Effector CD4-positive, alpha-beta T cell (primary cell): ENCODE results near the gene CPS1.

Source experiments
- DNase-seq: peaks from one replicate; pipeline ENCODE4 v3.0.0-alpha.2; 2020

The CPS1 gene

DNA sequence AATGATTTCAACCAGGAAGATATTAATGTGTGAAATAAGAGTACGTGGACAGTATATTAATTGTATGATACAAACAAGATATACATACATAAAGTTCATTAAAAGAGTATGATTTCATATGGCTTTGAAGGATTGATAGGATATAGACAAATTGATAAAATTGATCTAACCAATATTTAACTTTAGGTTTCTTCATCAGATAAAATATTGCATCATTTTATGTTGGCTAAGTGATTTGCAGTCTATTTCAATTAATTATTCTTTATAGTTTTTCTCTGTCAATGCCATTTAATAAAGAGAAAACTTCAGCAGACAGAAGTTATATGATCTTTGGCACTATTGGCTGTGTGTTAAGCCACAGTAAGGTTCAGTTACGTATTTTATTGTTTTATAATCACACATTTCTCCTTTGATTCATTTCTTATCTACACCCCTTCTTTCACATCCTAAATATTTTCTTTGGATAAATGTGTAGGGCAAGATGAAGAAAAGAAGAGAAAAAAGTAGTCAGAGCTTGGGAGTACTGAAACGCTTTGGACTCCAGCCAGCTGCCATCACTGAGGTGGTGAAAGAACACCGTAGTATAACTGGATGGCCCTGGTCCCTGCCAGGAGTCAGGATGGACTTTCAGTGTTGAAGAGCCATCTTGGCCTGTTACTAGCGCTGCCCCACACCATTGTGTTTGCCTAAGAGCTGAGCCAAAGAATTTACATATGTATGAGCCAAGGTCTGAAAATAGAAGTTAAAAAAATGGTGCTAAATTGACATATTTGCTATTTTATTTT, 9.8 kb upstream of the CPS1 start:
- no peak for DNase-seq

DNA sequence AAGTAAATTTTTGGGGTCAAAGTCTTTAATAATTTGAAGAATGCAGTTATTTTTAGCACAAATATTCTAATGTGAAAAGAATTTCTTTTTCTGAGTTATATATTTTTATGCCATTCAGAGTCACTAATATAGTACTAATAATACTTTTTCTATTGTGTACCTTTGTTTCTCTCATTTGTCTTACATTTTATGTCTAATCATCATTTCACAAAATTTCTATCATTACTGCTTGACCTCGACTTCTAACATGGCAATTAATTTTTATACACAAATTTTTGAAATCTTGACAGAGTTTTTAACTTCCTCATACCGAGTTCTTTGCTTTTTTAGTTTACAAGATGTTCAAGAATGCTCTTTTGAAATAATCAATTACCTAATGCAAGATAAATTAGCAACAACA, 8.4 kb upstream of the CPS1 start:
- no peak for DNase-seq

DNA sequence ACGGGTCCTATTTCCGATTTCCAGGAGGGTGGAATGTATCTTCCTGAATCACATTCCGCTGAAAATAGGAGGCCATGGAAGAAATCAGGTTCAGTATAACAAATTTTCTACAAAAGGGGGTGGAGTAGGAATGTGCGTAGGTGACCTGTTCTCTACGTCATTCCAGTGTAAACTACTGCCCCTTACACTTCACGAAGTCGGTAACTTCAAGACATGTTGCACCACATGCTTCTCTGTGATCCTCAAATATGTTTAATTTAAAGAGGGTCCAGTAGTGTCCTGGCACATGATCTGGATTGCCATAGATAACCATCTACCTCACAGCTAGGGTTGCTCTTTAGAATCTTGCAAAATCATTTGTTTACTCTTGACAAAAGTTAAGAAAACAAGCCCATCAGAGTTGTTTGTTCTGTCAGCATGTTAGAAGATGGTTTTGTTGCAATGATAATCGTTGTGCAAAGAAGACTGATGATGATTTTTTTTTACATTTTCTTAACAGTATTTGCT, 7.5 kb upstream of the CPS1 start:
- DNase-seq = no peak

DNA sequence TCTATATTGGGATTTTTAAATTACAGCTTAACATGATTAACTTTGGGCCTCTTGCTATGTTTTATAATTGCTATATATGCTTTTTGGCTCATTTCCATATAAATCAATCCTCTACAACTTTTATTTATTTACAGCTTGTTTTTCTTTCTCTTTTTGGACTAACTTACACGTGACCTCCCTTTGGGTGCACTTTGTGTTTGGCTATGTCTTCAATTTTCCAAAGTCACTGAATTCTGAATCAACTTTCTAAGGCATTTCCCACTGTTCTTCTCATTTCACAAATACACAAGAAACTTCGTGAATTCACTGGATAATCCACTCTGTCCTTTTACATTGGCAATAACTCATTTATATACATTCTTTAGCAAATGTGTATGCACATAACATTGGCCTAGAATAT, 5.4 kb upstream of the CPS1 start:
- DNase-seq = no peak

DNA sequence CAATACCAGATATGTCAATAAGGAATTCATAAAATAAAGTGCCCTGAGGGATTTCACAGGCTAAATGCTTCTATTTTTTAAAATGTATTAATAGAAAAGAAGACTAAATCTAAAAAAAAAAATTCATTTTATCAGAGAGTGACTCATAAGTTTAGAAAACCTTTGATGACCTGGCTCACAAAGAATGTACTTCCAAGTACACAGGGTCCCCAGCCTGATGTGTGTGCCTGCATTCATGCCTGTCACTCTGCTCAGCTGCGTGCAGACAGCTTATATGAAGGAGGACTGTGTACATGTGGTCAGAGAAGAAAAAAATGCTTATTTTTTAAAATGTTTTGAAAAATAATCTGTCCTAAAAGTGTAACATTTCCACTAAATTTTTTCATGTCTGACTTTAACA, 3.0 kb upstream of the CPS1 start:
- DNase-seq = no peak

DNA sequence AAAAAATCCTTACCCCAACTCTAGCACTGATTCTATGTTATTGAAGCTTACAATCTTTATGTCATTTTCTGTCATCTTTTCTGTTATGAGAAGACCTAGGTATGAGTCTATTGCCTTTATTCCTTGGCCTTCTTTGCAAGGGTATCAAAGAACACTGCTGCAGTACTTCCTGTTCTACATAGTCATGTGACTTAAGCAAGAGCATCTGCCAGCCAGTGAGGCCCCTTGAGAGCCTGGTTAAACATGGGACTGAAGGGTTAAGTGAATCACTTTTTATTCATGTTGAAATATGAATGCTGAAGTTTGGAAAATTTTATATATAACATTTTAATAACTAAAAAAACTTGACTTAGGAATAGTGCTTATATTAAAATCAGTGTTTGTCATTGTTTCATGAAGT, 844 bp upstream of the CPS1 start:
- no peak for DNase-seq

DNA sequence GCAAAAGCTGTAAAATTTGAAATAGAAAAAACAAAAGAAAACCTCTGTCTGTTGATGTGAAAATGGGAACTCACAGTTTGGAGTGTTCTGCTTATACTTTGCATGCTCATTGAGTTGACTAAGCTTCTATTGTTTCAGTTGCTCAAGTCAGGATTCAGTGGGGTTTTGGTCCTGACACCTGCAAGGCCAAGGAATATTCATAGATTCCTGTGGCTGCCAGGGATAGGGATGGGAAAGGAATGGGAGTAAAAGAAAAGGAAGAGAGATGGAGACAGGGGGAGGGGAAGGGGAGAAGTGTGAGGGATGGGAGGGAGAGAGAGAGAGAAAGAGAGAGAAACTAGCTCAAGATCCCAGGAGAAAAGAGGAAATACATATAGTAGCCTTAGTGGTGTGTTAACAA, 1.3 kb downstream of the CPS1 start:
- DNase-seq = no peak

DNA sequence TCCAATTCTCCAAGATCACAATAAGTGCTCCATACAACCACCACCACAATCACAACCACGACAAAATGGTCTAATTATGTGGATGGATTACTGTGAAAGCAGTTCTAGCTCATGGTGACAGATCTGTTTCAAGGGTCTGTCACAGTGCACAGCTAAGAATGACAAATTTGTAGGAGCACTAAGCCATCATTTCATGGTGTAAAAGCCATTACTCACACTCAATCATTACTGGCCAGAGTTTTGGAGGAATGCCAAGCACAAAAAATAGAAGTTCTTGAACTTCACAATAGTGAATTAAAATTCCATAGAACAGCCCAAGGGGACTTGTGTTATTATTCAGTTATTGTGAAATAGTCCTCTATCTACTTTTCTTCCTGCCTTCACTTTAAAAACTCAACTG, 2.3 kb downstream of the CPS1 start:
- DNase-seq = no peak

DNA sequence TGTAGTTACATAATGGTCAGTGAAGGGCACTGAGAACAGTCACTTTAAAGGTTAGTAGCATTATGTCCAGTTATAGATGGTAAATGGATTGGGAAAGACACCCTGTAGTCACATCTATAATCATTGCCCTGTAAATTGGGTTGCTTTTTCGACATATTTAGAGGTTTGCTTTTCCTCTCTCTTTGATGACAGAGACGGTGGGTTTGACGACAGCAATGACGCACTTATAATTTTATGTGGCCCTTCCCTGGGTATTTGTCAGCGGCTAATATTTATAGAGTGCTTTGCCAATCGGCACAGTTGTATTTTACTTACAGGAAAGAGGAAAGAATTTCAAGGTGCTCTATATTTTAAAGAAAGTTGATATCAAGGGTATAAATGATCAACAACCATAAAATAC, 2.8 kb downstream of the CPS1 start:
- DNase-seq = no peak

DNA sequence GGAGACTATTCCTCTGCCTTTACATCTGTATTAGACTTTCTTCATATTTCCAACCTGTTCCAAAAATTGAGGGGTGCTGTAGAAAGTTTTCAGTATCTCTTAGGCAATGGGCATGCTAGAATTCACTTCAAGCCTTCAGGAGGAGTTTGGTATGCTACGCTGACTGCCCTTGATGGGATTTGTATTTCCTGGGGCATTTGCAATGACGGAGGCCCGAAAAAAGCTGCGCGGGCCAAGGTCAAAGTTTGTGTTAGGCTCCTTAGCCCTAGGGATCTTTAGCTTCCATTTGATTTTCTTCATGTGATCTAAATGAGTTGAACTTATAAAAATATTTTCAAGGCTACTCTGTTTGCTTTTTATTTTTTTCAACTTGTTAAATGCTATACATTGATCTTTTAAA, 5.1 kb downstream of the CPS1 start:
- no peak for DNase-seq

DNA sequence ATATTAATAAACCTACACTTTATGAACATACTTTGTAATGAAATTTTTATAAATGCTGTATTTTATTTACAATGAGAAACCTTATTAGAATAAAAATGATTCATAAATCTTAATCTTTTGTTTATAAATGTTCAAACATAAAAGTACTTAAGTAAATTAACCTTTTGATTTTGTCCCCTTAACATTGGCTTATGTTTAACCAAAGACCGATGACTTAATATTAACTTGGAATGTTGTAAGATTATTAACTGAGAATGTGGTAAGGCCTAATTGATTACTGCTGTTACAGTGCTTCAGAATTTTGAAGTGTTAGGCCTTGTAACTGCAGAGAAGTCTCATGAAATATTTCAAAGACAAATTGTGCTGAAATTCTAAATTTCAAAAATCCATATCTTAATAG, 5.7 kb downstream of the CPS1 start:
- no peak for DNase-seq

DNA sequence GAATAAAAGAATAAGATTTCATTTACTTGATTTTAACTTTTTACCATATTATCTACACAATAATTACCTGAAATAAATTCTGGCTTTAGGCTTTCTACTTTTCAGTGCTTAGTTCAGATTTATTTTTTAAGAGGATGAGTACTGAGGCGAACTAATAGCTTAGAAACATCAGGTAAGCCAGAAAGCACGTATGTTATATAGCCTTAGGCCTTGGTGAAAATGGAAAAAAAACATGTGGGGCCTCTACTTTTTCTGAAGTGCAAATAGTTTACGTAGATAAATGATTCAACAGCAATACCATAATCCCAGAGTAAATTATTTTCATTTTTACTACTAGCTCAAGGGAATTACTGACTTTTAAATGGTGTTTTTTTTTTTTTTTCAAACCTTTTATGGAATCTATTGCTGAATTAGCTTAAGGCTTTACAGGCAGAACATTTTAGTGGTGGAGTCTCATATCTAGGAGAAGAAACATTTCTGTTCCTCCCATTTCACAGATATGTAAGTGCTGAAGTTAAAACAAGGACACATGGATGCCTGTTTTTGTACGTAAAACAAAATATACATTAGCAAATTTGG, 6.2 kb downstream of the CPS1 start:
- no peak for DNase-seq

DNA sequence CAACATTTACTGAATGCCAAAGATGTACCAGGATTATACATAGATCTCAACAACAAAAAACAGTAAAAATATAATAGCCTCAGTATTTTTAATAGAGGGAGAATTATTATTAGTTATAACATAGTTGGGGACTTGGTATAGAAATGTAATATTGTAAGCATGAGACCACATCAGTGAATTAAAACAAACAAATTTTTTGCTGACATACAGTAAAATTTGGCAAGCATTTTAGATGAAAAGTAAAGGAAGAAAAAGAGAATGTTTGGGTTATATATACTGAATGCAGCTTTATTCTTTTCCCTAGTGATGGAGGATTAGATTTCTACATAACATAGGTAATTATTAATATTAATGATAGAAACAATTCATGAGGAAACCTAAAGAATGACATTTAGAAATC, 10.9 kb downstream of the CPS1 start:
- no peak for DNase-seq

DNA sequence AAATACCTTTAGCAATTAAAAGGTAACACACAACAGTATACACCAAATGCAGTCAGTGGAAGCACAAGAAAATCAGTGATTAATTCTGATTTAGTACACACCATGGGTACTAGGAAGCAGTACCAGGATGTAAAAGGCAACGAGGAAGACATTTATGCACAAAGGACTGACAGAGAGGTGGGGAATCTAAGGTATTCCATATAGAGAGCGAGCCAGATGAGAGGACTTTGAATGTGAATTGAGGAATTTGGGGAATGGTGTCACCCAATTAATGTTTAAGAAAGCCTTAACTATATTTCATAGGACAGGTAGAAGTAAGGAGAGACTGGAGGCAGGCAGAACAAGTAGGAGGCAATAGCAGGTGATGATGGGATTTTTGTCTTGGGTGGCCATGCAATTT, 11.7 kb downstream of the CPS1 start:
- DNase-seq = no peak

DNA sequence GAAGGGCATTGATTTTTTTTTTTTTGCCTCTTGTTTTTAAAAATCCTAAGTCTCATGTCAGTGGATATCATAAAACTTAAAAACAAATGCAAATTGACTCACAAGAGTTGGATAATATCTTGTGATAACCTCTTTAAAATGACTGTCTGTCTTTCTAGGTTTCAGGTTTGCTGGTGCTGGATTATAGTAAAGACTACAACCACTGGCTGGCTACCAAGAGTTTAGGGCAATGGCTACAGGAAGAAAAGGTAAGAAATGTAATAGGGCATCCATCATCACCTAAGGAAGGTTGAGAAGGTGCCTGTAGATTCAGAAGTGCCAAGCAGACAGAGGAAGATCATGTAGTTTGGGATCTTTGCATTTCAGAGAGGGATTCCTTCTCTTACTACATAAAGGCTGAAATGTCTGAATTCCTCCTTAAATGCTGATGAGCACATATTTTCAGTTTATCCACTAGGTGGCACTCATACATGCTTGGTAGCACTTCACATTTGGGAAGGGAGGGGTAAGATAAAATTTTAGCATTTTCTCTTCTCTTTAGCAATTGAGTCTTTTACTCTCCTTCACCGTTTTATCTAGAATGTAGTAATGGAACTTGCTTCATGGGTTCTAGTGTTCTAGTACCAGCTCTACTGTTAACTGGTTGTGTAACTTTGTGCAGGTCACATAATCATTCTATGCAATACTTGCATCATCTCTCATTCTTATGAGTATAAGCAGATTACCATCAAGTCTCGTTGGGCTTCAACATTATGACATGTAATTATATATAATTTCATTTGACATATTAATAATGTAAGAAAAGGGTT, 21.1 kb downstream of the CPS1 start:
- no peak for DNase-seq

DNA sequence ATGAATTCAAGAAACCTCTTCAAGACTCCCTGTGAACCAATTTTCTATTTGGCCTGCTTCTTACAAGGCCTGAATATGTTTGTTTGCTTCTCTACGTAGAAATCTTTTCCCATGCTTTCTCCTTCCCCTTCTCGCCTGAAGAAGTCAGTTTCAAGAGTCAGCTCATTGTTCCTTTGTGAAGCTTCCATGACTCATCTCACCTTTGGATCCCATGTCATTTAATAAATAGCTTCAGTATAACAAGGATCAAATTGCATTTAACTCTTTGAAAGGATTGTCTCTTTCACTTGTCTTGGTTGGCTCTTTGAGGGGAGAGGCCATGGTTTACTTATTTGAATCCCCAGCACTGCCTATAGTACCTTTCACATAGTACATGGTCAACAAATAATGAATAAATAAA, 28.4 kb downstream of the CPS1 start:
- no peak for DNase-seq

DNA sequence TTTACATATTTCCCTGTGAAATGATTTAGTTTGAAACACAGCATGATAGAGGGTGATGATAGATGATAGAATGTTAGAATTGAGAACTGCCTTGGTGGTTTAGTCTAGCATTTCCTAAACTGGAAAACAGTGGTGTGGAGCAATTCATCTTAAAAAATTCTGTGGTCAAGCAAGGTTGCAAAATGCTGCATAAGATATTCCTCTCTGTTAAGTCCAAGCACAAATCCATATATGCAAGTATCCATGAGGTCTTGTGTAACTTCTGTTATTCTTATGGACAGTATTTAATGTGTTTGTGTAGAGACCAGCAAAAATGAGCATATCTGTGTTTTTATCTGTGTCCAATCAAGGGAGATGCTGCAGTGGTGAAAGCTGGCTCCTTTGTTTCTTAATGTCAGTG, 30.0 kb downstream of the CPS1 start:
- no peak for DNase-seq

DNA sequence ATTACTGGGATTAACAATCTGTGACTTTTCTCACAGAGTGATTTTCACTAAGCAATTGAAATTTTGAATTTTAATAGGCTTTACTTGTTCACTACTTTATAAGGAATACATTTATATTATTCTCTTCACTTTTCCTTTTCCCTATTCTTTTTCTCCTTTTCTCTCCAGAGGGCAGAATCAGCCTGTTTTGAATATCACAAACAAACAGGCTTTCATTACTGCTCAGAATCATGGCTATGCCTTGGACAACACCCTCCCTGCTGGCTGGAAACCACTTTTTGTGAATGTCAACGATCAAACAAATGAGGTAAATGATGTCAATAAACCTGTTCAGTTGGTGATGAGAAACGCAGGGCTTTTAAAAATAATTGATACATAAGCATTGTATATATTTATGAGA, 35.3 kb downstream of the CPS1 start:
- no peak for DNase-seq

DNA sequence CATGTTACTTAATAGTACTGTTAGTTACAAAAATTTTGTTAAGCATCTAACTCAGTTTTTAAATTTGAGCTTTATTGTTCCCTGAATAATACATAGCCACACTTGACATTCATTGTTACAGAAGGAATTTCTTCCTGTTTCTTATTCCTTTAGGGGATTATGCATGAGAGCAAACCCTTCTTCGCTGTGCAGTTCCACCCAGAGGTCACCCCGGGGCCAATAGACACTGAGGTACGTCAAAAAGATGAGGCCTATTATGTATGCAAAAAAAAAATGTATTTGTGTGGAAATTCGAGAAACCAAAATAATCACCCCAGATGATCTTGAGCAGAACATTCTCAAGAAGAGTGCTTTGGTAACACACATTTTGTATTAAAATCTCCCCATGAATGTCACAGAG, 36.3 kb downstream of the CPS1 start:
- no peak for DNase-seq

DNA sequence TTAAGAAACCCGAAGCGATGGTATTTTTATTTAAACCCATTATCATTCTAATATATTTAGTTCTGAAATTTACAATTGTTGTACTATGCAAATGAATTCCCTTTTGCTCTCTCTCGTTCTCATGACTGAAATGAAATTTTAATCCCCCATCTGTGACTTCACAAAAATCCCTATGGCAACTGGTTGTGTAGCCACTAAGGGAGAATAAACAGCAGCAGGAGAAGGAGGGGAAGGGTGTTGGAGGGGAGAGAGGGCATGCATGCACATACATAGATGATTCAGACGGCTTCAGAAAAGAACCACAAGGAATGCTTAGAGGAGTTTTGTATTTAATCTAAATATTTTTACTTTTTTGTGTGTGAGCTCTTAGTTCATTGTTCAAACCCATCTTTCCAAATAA, 36.8 kb downstream of the CPS1 start:
- no peak for DNase-seq

DNA sequence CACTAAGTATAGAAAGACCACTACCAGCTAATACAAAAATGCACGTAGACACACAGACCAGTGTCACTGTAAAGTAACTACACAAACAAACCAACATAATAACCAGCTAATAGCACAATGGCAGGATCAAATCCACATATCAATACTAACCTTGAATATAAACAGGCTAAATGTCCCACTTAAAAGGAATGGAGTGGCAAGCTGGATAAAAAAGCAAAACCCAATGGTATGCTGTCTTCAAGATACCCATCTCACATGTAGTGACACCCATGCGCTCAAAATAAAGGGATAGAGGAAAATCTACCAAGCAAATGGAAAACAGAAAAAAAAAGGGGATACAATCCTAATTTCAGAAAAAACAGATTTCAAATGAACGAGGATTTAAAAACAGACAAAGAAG, 41.8 kb downstream of the CPS1 start:
- no peak for DNase-seq

DNA sequence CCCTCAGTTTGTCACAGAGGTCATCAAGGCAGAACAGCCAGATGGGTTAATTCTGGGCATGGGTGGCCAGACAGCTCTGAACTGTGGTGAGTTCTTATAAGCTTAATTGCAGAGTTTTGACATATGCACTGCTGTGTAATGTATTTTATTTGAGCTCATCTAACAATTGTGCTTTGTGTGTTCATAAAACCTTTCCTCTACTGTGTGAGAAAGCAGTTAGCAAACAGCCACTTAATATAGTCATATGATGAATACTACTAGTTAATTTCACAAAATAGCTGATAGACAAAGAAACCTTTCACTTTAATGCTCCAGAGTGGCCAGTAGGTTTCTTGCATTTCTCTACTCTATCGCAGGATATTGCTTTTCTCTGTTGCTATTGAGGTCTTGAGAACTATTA, 43.1 kb downstream of the CPS1 start:
- no peak for DNase-seq

DNA sequence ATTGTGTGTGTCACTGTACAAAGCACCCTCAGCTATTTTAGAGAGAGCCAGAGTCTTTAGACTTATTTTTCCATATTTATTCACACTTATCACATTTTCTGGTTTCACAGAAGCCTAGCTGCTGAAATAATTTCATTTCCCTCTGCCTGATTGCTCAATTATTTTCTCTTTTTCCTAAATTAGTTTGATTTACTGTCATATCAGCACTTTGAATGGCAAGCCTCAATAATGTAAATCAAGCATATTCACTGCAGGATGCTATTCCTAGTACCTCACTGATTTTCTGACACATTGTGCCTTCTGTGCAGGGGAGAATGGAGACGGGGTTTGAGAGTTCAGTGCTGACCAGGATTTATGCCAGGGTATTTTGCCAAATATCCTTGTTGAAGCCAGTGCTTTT, 48.3 kb downstream of the CPS1 start:
- DNase-seq = no peak

DNA sequence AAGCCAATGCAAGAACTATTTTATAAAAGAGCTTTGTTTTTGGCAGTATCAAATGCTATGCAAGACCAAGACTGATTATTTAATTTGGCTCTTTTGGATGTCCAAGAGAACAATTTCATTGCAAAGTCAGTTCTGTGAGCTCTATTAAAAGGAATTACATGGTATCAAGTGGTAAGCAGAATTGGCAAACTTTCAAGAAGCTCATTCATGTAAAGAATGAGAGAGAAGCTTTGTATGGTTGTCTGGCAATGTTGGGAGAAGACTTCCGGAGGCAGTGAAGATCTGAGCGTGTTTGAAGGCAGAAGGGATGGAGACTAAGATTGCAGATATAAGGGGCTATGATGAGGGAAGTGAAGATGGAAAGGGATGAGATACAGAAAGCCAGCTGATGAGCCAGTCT, 49.6 kb downstream of the CPS1 start:
- DNase-seq = no peak
